NCI-H526 (cell line): ENCODE data around the gene MRPL18.
A peak's percentile ranks its signal among the peaks of the same experiment; 100 is the strongest.
"Not testable (repeated sequence)": the region's sequence is repeated elsewhere in the genome, so short reads cannot be mapped to it uniquely, and the experiment has no call there.

Experiments used
- DNase-seq, 2 experiments: peaks; one replicate each; lab custom pipeline; 2025; lab: John Stamatoyannopoulos, UW

The MRPL18 gene

DNA sequence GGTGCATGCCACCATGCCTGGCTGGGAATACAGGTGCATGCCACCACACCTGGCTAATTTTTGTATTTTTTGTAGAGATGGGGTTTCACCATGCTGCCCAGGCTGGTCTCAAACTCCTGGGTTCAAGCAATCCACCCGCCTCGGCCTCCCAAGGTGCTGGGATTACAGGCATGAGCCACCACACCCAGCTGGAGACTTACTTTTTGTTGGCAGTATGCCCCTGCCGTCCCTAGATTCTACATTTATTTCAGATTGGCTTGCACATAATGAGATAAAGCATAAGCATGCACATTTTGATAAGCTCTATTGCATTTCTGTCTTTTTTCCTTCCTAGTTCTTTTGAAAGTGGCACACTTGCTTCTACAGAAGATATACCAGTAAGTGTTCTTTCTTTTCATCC, 26.5 kb downstream of the MRPL18 start:
- DNase-seq = not testable (repeated sequence)

DNA sequence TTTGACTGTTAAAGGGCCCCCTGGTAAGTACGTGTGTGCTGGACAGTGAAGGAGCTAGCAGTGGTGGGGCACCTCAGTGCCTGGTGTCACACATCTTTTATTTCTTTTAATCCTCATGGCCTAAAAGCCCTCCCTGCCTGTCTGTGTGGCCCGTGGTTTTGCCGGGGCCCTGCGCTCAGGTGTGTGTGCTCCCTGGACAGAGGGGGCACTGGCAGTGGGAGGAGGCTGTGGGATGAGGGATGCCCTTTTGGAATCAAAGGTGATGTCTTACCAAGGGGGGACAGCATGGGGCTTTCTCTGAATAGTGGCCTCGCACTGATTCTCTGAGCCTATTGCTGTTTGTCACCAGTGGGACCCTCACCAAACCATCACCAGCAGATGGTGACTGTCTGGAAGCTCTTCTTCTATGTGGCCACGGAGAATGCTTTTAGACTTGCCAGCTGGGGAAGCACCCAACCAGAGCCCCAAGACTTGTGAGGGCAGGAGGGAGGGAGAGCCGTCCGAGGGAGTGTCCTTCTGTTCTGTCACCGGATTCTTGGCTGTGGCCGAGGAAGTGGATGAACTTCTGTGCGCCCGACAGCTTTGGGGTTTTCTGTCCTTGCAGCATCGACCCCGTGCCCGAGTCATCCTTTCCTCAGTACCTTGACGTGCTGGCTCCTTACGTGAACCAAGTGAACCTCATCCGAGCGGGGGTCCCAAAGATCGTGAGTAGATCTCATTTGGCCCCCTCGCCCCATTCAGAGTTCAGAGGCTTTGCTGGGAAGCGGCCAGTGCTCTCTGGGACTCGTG, 27.9 kb downstream of the MRPL18 start:
- DNase-seq = no peak

DNA sequence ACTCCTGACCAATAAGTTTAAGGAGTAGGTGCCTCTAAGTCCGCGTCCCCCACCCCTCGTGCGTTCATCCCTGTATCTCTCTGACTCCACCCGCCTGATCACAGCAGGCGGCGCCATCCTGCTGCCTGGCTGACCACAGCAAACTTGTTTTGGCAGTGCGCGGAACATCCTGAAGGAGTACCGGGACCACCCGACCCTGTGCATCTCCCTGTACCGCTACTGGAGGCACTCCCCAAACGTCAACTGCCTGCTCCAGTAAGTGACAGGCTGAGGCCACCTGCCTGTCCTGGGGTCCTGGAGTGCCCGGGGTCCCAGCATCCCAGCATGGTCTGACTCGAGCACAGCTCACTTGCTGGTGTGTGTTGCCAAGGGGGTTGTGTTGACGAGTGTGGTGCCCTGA, 28.8 kb downstream of the MRPL18 start:
- no peak for DNase-seq

DNA sequence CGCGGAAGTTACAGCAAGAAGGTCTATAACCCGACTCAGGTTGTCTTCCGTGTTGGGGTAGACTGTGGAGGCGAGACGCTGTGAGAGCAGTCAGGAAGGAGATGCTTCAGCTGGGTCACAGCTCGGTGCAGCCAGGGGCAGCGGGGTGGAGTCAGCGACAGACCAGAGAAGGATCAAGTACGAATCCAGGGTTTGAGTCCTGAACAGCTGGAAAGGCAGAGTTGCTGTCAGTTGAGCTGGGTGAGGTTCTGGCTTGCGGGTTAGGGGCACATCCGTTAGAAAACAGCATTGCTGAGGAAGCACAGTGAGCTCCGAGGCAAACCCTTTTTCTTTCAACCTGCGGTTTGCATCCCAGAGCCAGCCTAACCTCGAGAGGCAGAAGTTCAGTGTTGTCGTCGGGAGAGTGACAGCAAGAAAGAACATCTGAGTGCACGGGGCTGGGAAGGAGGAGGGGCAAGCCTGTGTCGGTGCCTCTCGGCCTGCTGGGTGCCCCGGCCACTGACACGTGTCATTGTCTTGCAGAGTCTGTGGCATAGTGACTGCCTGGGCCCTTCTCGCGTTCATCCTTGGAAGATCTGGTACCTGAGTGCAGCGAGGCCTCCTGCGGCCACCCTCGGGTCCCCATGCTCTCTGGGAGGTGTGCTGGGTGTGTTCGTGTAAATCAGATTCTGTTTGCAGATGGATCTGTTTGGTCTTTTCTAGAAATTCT, 29.8 kb downstream of the MRPL18 start:
- peak in 1 of 2 experiments; percentile 4 for DNase-seq

DNA sequence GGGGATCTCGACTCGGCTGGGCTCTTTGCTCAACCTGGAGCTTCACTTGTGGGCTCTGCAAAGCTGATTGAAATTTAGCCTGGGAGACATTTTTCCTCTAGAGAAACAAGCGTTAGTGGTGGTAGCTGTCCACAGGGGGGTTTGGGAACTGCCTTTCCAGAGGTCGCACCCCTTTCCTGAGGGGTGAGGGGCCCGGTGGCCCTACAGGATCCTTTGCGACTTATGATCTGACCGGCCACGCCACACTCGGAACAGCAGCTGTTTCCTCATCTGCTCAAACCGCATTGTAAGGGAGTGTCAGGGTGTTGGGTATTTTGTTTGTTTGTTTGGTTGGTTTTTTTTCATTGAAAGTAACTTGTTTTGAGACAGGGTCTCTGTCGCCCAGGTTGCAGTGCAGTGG, 30.9 kb downstream of the MRPL18 start:
- DNase-seq = no peak

DNA sequence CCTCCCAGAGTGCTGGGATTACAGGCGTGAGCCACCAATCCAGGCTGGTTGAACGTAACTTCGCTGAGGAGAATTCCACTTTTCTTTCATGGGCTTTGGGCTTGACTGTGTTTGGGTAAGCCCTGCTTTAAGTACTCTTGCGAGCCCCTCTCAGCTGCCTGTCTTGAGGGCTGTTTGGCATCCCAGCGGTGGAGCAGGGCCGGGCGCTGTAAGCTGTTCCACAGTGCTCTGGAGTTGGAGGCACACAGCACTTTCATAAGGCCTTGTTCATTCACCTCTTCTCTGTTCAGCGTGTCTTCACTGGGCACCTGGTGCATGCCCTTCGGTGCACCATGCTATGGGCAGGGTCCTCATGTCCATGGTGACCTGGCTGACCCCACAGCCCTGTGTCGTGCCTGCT, 31.5 kb downstream of the MRPL18 start:
- DNase-seq = no peak

DNA sequence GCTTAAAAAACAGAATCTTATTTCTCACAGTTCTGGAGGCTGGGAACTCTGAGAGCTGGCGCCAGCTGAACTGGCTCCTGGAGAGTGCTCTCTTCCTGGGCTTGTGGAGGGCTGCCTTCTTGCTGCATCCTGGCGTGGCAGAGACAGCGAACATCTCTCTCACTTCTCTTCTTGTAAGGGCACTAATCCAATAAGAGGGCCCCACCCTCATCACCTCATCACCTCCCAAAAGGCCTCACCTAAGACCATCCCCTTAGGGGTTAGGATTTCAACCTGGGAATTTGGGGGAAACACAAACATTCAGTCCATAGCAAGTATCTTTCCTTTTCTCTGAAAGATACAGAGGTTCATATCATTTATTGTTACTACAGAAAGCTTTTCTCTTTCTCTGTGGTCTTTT, 33.7 kb downstream of the MRPL18 start:
- DNase-seq = no peak

DNA sequence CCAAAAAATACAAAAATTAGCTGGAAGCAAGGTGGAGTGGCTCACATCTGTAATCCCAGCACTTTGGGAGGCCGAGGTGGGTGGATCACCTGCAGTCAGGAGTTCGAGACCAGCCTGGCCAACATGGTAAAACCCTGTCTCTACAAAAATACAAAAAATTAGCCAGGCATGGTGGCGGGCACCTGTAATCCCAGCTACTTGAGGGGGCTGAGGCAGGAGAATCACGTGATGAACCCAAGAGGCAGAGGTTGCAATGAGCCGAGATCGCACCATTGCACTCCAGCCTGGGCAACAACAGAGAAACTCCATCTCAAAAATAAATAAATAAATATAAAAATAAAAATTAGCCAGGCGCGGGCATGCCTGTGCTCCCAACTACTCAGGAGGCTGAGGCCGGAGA, 34.4 kb downstream of the MRPL18 start:
- not testable (repeated sequence) for DNase-seq

DNA sequence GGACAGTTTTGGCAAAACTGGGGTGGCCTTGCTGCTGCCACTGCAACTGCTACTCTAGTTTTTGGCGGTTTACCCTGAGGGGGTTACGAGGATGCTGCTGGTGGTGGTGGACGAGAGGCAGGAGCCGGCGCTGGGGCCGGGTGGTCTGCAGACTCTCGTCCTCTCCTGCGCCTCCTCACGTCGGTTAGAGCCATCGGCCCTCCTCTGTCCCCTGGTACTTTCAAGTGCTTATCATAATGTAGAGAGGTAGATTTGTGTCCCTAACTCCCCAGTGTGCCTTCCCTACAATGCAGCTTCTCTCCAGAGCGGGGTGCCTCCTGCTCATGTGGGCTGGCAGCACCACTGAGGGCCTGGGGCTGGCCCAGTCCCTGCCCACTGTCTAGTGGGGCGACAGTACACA, 35.7 kb downstream of the MRPL18 start:
- DNase-seq = no peak

DNA sequence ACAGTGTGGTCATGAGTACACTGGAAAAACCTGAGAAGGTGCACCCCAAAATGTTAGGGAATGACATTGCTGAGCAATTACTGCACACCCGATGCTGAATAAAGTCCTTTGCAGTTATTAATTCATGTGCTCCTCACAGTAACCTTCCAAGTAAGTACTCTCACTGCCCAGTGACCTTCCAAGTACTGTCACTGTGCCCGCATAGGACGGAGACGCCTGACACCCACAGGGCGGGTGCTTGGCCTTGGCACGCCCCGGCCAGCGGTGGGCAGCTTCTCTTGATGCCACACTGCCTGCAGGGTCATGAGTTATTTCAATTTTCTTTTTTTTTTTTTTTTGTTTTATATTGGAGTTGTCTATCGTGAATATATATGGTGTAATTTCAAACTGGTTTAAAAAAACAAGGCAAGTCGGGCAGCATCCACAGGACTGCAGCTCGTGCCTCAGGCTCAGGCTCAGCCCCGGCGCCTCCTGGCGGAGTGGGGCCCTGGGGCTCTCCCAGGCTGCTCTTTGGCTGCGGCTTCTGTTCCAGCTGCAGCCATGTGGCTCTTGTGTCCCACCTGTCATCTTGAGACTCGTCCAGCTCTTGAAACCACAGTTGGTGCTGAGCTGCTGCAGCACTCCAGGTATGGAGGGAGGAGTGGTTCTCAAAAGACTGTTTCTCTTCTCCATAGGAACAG, 36.8 kb downstream of the MRPL18 start:
- no peak for DNase-seq

DNA sequence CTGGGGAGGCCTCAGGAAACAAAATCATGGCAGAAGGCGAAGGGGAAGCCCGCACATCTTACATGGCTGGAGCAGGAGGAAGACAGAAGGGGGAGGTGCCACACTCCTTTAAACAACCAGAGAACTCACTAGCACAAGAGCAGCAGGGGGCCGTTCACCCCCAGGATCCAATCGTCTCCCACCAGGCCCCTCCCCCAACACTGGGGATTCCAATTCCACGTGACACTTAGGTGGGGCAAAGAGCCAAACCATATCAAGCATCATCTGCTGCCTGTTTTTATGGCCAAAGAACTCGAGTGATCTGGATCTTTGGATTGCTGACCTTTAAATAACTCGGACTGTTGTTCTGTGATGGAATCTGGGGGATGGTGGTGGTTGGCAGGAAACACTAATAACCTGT, 37.8 kb downstream of the MRPL18 start:
- no peak for DNase-seq

DNA sequence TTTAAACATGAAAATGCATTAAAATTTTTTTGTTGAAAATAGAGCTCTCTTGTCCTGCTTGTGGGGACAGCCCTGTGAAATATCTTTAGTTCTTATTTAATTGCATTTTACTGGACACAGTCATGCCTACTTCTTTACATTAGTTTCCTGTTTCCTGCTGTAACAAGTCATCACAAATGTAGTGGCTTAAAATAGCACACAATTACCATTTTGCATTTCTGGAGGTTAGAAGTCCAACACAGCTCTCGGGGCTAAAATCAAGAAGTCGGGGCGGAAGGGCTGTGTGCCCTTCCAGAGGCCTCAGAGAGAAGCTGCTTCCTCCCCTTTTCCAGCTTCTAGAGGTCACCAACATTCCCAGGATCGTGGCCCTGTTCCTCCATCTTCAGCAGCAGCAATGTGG, 39.3 kb downstream of the MRPL18 start:
- DNase-seq = no peak

DNA sequence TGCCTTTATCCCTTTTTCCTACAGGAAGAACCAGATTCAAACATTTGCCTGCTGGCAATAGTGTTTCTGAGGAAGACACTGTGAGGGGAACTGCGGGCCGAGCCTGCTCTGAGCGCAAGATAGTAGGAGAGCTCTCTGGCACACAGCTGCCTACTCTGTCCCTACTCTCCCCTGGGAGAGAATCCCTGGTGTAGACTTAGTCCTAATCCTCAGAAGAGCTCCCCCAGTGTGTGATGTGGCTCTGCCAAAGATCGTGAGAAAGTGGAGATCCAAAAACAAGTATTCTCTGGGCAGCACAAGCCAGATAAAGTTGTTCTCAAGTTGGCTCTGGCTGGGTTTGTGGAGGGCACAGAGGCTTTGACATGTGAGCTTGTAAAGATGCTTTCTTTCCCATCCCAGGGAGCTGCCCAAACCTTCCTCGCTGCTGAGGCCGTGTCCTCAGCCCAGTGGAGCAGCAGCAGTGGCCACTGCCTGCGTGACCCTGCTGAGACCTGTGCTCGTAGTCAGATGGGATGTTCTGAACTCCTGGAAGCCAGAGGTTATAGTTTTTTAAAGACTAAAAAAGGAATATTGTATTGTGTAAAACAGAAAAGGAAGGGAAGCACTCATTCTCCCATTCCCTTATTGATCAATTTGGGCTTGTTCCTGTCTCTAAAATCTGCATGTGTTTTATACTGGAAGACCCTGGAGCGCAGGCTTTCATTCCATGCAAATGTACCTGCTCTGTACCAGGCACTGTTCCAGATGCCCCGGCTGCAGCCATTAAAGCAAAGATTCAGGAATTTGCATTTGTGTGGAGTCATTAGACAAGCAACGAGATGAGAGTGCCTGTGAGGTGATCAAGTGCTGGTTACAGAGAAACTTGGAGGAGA, 40.5 kb downstream of the MRPL18 start:
- peak; percentile 26 to 63 for DNase-seq

DNA sequence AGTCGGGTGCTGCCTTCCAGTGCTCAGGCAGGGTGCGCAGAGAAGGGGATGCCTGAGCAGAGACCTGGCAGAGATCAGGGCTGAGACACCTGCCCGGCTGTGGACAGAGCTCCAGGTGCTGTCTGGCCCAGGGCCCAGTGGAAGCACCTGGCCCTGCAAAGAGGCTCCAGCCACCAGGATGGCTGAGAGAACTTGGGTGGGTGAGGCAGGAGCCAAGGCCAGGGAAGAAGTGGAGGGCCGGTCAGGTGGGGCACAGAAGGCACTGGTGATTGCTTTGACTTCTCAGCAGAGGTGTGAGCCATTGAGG, 41.1 kb downstream of the MRPL18 start:
- DNase-seq = no peak

DNA sequence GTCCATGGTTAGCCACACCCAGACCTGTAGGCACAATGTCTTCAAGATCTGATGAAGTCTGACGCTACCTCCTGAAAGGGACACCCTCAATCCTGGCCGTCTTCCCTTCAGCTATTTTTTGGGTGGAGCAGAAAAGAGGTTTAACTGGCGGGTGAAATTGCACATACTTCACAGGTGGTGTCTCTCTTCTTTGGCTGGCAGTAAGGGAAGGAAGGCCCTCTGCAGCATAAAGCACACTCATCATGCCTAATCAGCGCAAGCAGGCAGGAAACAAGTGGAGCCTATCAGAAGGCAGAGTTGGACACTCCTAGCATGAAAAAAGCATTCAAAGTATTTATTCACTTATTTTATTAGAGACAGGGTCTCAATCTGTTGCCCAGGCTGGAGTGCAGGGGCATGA, 42.7 kb downstream of the MRPL18 start:
- DNase-seq = no peak

DNA sequence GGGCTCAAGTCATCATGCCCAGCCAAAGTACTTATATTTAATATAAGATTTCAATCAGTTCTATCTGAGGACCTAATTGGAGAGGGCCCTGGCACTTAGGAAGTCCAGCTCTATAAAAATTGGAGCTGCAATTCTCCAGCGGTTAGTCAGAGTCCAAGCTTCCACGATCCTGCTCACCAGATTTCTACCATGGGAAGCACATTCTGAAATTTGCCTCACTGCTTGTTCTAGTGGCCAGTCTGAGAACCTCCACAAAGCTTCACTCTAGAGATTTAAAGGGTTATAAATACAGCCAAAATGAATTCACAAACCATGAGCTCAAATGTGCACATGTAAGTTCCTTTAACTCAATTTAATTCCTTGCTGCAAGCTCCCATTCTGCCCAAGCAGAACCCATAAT, 43.3 kb downstream of the MRPL18 start:
- DNase-seq = no peak

DNA sequence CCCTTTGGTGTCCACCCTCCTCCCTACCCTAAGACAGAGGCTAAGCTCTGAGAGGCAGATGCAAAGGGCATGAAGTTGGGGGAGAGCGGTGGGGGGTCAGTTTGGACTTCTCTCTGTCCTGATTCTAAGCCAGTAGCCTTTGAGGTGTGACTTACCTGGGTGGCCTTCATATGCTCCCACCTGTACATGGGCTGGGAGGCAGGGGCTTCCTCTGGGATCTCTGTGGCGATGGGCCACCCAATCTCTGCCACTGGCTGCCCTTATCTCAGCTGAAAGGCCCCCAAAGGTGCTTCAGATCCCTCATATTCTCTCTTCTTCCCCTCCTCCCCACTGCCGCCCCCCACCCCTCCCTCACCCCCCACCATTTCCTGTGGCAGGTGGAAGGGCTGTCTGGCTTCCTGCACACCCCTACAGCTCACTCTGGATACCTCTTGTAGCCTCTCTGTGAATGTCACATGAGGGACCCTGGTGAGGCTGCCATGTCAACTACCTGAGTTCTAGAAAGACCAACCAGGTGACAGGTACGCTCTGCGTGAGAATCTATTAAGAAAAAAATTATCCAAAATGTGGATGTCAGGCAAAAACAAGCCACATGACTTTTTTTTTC, 43.8 kb downstream of the MRPL18 start:
- DNase-seq = no peak

DNA sequence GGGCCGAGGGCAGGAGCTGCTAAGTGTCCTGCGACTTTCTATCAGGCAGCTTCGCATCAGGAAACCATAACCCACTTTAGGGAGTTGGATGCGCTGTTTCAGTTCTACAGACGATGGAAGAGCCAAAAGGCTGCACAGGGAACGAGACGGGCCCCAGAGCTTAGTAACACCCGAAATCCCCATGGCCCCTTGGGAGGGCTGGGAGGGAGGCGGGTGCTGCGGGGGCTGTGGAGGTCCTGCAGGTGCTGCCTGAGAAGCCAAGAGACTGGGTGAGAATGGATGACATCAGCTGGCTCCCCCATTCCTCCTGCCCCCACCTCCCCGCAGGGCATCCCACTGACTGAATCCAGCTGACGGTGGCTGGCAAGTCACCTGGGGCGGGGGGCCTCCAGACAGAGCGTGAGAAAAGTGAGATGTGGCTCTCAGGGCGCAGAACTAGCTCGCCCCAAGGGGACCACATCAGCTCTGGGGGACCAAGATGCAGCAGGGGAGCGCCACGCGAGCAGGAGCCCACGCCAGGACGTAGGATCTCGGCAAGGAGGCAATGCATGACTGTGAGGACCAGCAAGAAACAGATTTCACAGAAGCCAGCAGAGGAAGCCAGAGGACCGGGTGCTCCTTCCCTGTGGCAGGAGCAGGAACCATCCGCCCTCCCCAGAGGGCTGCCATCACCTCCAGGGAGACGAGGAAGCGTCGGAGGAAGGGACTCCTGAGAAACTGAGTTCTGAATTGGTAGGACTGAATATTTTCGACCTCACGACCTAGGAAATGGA, 46.6 kb downstream of the MRPL18 start:
- no peak for DNase-seq

DNA sequence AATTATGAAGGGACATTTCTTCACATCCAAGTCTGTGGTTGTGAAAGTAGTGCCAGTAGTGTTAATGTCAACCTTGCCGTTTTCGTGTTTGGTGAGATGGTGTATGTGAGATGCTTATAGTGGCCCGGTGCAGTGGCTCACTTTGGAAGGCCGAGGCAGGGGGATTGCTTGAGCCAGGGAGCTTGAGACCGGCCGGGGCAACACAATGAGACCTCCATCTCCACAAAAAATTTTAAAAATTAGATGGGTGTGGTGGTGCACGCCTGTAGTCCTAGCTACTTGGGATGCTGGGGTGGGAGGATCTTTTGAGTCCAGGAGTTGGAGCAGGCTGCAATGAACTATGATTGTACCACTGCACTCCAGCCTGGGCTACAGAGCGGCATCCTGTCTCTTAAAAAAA, 47.2 kb downstream of the MRPL18 start:
- no peak for DNase-seq

DNA sequence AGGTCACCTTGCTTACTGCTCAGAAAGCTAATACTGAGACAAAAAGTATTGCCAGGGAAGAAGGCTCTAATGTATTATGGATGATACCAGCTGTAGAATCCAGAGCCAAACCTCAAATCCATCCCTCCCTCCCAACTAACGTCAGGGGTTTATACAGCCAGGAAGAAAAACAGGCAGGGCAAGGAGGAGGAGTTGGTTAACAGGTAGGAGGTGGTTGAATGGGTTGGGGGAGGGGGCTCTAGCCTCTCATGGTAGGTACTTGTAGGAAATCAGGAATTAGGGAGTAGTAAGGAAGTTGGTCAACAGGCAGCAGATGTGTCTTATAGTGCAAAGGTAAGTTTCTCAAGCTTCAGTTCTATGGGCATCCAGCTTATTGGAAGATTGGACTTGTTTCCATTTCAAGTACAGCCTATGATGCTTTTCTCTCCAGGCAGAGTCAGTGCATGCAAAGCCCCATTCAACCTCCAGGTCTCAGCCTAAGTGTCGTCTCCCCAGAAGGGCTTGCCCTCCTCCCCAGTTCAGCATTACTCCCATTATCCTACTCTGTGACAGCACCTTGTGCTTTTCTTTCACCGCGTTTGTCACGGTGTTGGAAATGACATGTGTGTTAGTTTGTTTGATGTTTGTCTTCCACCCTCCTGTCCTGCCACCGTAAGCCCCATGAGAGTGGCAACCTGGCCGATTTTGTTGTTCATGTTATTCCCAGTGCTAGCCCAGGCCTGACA, 47.9 kb downstream of the MRPL18 start:
- DNase-seq = no peak
